SK-N-SH (cell line): Measurements from ENCODE around the gene UBASH3B.

Experiments
- EP300 ChIP-seq, 2 experiments: IDR thresholded peaks; 2 replicates each; pipeline versions ENCODE4 v1.4.0 to v1.6.1; 2012; ENCODE audit warnings: borderline replicate concordance in 1 of 2, low read depth in 1 of 2, low read length in 1 of 2
- SIN3A ChIP-seq: IDR thresholded peaks from 2 replicates; pipeline ENCODE4 v1.6.1; 2012; ENCODE audit warnings: low read depth, mild to moderate bottlenecking, low read length, moderate library complexity, borderline replicate concordance

- TF ChIP-seq SIN3A (no peak), EP300 (IDR thresholded peaks at IDR 0.05; ENCODE audit: borderline replicate concordance in 1 of 2, low read depth in 1 of 2, low read length in 1 of 2) (no peak)
Observed at GRCh38 chr11:122754553-122755322, 99.2 kb downstream of the UBASH3B start.
